ENCODE measurements around the gene COL6A2. TPM values are rescaled to one million over a fixed set of nuclear protein-coding genes. Genes with fewer than 3 reads are reported as not detected.
"Not testable (repeated sequence)": the region's sequence is repeated elsewhere in the genome, so short reads cannot be mapped to it uniquely, and the experiment has no call there.

The COL6A2 gene
- total RNA-seq, 2 donors from 2014 or later: 259 to 377 TPM

DNA sequence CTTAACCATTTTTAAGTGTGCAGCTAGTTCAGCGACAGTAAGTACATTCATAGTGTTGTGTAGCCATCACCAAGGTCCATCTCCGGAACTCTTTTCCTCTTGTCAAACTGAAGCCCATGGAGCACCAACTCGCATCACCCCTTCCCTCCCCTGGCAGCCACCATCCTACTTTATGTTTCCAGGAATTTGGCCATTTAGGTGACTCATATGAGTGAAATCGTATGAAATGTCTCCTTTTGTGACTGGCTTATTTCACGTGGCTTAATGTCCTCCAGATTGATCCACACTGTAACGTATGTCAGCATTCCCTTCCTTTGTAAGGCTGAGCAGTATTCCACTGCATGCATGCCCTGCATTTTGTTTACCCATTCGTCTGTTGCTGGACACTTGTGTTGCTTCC is 2.5 kb downstream of the COL6A2 start:
- TF ChIP-seq, protein P1, sequence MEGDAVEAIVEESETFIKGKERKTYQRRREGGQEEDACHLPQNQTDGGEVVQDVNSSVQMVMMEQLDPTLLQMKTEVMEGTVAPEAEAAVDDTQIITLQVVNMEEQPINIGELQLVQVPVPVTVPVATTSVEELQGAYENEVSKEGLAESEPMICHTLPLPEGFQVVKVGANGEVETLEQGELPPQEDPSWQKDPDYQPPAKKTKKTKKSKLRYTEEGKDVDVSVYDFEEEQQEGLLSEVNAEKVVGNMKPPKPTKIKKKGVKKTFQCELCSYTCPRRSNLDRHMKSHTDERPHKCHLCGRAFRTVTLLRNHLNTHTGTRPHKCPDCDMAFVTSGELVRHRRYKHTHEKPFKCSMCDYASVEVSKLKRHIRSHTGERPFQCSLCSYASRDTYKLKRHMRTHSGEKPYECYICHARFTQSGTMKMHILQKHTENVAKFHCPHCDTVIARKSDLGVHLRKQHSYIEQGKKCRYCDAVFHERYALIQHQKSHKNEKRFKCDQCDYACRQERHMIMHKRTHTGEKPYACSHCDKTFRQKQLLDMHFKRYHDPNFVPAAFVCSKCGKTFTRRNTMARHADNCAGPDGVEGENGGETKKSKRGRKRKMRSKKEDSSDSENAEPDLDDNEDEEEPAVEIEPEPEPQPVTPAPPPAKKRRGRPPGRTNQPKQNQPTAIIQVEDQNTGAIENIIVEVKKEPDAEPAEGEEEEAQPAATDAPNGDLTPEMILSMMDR (conservative IDR thresholded peaks at IDR 0.05): no peak
- peaks cover 48% of the 10 kb centered on the region for H3K9me3 Mint-ChIP-seq
- Histone ChIP-seq H3K9ac (ENCODE audit: extremely low read depth, low read length, poor library complexity, severe bottlenecking) (no peak overlapping the region), H3K36me3 (ENCODE audit: control insufficient read depth, insufficient read depth, low read length) (peaks cover 49% of the 10 kb centered on the region), H3K4me3 (ENCODE audit: low read length) (peak overlapping the region; percentile 82), H3K4me1 (ENCODE audit: control insufficient read depth, insufficient read depth, low read length) (no peaks in the 10 kb centered on the region), H3K27me3 (ENCODE audit: control insufficient read depth, insufficient read depth, low read length, poor library complexity, severe bottlenecking) (no peaks in the 10 kb centered on the region), H3K27ac (ENCODE audit: low read depth, low read length) (no peak overlapping the region), H3K9me3 (ENCODE audit: control insufficient read depth, low read length) (peaks cover 56% of the 10 kb centered on the region)
- peaks cover 49% of the 10 kb centered on the region for H3K36me3 Mint-ChIP-seq (ENCODE audit: low read depth)
- DNase-seq: no peak
- H3K27me3 Mint-ChIP-seq (ENCODE audit: insufficient read depth): peaks cover 3% of the 10 kb centered on the region
- H3K4me3 Mint-ChIP-seq: peak overlapping the region; percentile 72
- no peak overlapping the region for H3K27ac Mint-ChIP-seq
- WGBS, 2 experiments (ENCODE audit: insufficient coverage in 1 of 2, insufficient read length in 1 of 2): 96 to 97% methylated on average over 6 to 7 of the region's 7 CpGs
- H3K4me1 Mint-ChIP-seq: peaks cover 3% of the 10 kb centered on the region

DNA sequence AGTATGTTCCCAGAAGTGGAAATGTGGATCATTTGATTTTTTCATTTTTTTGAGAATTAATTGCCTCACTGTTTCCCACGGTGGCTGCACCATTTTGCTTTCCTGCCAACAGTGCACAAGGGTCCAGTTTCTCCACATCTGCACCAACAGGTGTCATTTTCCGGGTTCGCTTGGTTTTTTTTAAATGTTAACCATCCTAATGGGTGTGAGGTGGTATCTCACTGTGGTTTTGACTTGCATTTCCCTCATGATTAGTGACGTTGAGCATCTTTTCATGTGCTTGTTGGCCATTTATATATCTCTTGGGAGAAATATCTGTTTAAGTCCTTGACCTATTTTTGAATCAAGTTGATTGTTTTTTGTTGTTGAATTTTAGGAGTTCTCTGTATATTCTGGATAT is 3.0 kb downstream of the COL6A2 start:
- 87 to 92% methylated on average over 3 to 4 of the region's 4 CpGs for WGBS, 2 experiments (ENCODE audit: insufficient coverage in 1 of 2, insufficient read length in 1 of 2)
- TF ChIP-seq, protein P1 (conservative IDR thresholded peaks at IDR 0.05): no peak
- Histone ChIP-seq H3K4me1 (ENCODE audit: control insufficient read depth, insufficient read depth, low read length) (no peaks in the 10 kb centered on the region), H3K27me3 (ENCODE audit: control insufficient read depth, insufficient read depth, low read length, poor library complexity, severe bottlenecking) (no peaks in the 10 kb centered on the region), H3K4me3 (ENCODE audit: low read length) (peak overlapping the region; percentile 82), H3K27ac (ENCODE audit: low read depth, low read length) (no peak overlapping the region), H3K9me3 (ENCODE audit: control insufficient read depth, low read length) (peaks cover 61% of the 10 kb centered on the region), H3K36me3 (ENCODE audit: control insufficient read depth, insufficient read depth, low read length) (peaks cover 49% of the 10 kb centered on the region), H3K9ac (ENCODE audit: extremely low read depth, low read length, poor library complexity, severe bottlenecking) (no peak overlapping the region)
- peaks cover 3% of the 10 kb centered on the region for H3K4me1 Mint-ChIP-seq
- no peak overlapping the region for H3K27ac Mint-ChIP-seq
- no peak overlapping the region for H3K4me3 Mint-ChIP-seq
- DNase-seq: no peak
- peaks cover 3% of the 10 kb centered on the region for H3K27me3 Mint-ChIP-seq (ENCODE audit: insufficient read depth)
- H3K36me3 Mint-ChIP-seq (ENCODE audit: low read depth): peaks cover 49% of the 10 kb centered on the region
- H3K9me3 Mint-ChIP-seq: peaks cover 53% of the 10 kb centered on the region

DNA sequence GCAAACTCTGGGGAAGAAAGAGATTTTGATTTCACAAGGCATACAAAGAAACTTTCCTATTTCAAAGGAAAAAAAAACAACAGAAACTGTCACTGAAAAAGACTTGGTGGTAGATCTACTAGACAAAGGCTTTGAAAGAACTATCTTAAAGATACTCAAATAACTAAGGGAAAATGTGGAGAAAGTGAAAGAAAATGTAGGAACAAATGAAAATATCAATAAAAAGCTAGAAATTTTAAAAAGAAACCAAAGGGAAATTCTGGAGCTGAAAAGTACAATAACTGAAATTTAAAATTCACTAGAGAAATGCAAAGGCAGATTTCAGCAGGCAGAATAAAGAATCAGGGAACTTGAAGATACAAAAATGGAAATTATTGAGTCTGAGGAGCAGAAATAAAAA is 6.2 kb downstream of the COL6A2 start:
- H3K36me3 ChIP-seq (ENCODE audit: control insufficient read depth, insufficient read depth, low read length): peaks cover 70% of the 10 kb centered on the region
- peak overlapping the region; percentile 82 for H3K4me3 ChIP-seq (ENCODE audit: low read length)
- peaks cover 74% of the 10 kb centered on the region for H3K9me3 Mint-ChIP-seq
- H3K27ac Mint-ChIP-seq: no peak overlapping the region
- peaks cover 84% of the 10 kb centered on the region for H3K9me3 ChIP-seq (ENCODE audit: control insufficient read depth, low read length)
- H3K36me3 Mint-ChIP-seq (ENCODE audit: low read depth): peaks cover 69% of the 10 kb centered on the region
- H3K27ac ChIP-seq (ENCODE audit: low read depth, low read length): no peak overlapping the region
- H3K4me1 ChIP-seq (ENCODE audit: control insufficient read depth, insufficient read depth, low read length): peaks cover 6% of the 10 kb centered on the region
- no peak overlapping the region for H3K9ac ChIP-seq (ENCODE audit: extremely low read depth, low read length, poor library complexity, severe bottlenecking)
- H3K4me1 Mint-ChIP-seq: peaks cover 9% of the 10 kb centered on the region
- H3K27me3 Mint-ChIP-seq (ENCODE audit: insufficient read depth): no peaks in the 10 kb centered on the region
- DNase-seq: no peak
- H3K27me3 ChIP-seq (ENCODE audit: control insufficient read depth, insufficient read depth, low read length, poor library complexity, severe bottlenecking): no peaks in the 10 kb centered on the region
- H3K4me3 Mint-ChIP-seq: no peak overlapping the region
- TF ChIP-seq, protein P1 (conservative IDR thresholded peaks at IDR 0.05): no peak

DNA sequence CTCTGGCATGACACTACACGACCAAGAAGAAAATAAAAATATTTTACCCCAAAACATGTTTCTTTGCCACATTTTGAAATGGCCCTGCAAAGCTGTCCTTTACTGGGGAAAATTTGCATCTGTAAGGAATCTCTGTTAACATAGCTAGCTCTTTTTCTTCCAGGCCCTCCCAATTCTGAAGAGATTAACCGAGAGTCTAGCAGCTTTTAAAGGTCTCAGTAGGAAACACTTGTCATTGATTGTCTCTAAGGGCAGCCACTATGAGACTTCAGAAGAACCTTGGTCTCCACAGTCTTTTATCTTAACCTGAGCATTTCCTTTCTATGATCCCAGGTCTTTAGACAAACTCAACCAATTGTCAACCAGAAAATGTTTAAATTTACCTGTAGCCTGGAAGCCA is 9.5 kb downstream of the COL6A2 start:
- 13 to 15% methylated on average over 1 to 2 of the region's 2 CpGs for WGBS, 2 experiments (ENCODE audit: insufficient coverage in 1 of 2, insufficient read length in 1 of 2)
- peak; percentile 39 for DNase-seq
- peaks cover 60% of the 10 kb centered on the region for H3K36me3 Mint-ChIP-seq (ENCODE audit: low read depth)

More for the DNA sequence above, 9.5 kb downstream of the COL6A2 start:
- H3K27ac ChIP-seq (ENCODE audit: low read depth, low read length); H3K4me1 ChIP-seq (ENCODE audit: control insufficient read depth, insufficient read depth, low read length); H3K27me3 Mint-ChIP-seq (ENCODE audit: insufficient read depth); H3K9ac ChIP-seq (ENCODE audit: extremely low read depth, low read length, poor library complexity, severe bottlenecking); H3K27me3 ChIP-seq (ENCODE audit: control insufficient read depth, insufficient read depth, low read length, poor library complexity, severe bottlenecking); H3K4me1 Mint-ChIP-seq; H3K4me3 Mint-ChIP-seq: not testable (repeated sequence)
- Histone ChIP-seq H3K36me3 (ENCODE audit: control insufficient read depth, insufficient read depth, low read length) (peaks cover 68% of the 10 kb centered on the region), H3K9me3 (ENCODE audit: control insufficient read depth, low read length) (peaks cover 67% of the 10 kb centered on the region), H3K4me3 (ENCODE audit: low read length) (peak overlapping the region; percentile 82)
- peaks cover 54% of the 10 kb centered on the region for H3K9me3 Mint-ChIP-seq
- H3K27ac Mint-ChIP-seq: peak overlapping the region; percentile 72
